AG04450 (cell line): ENCODE results near the gene SMIM10. TPM values are rescaled to one million over a fixed set of nuclear protein-coding genes. Genes with fewer than 3 reads are reported as not detected.

ENCODE experiments used
- CTCF ChIA-PET: fragments of 300-600, 350-600 bp; formaldehyde crosslinking; extraction: SDS; loops from one replicate; lab custom pipeline; 2022; ENCODE audit warnings: antibody characterized with exemption, inconsistent platforms; lab: Charles Lee
- POLR2A ChIA-PET: fragments of 350-600 bp; formaldehyde crosslinking; extraction: SDS; loops from one replicate; lab custom pipeline; 2021; ENCODE audit warnings: antibody characterized with exemption, inconsistent platforms; lab: Yijun Ruan, JAX
- DNase-seq: peaks from one replicate; pipeline ENCODE4 v3.0.0-alpha.2; 2011; ENCODE audit warnings: low read depth, low spot score
- H3K27ac ChIP-seq: one replicate; pipeline ENCODE4 v1.5.1; 2012; ENCODE audit warnings: low read depth, low read length, control low read depth
- H3K27me3 ChIP-seq: one replicate; pipeline ENCODE4 v1.6.0; 2012; ENCODE audit warnings: low read length; ENCODE audit not compliant: control insufficient read depth, insufficient read depth
- H3K4me3 ChIP-seq: 2 replicates; pipeline ENCODE4 v1.5.1; 2011; ENCODE audit warnings: mild to moderate bottlenecking, low read depth, low read length, control low read depth
- H3K9me3 ChIP-seq: 2 replicates; pipeline ENCODE4 v1.5.1; 2012; ENCODE audit warnings: low read length; ENCODE audit not compliant: control insufficient read depth, insufficient read depth
- CTCF ChIP-seq: IDR thresholded peaks from 2 replicates; pipeline ENCODE4 v1.5.1; 2011; ENCODE audit warnings: low read depth, low read length, control low read depth, inconsistent platforms
- polyA plus RNA-seq: library from polyadenylated mRNA; depleted of rRNA; stranded (reverse); fragments of >200 nt; gene quantifications from 2 replicates; pipeline ENCODE4 v1.2.3, GENCODE V29; 2011

SMIM10 gene
- polyA plus RNA-seq, 1 experiment = 10.7 TPM

- CTCF ChIA-PET = interaction anchor here (0.7 to 1.7 kb wide), 8 partner anchors 9 to 212 kb away, joined by 3 to 4 read pairs (median 3); partner anchors contain the start of gene SMIM10
- no peak overlapping the region for H3K27ac ChIP-seq
- H3K27me3 ChIP-seq = no peaks in the 10 kb centered on the region
- POLR2A ChIA-PET = no interaction called here
- H3K4me3 ChIP-seq = no peak overlapping the region
- peak; percentile 50 for TF ChIP-seq CTCF
- no peaks in the 10 kb centered on the region for H3K9me3 ChIP-seq
- no peak for DNase-seq
Observed at GRCh38 chrX:134999469-134999868, 8.7 kb downstream of the SMIM10 start.

GRCh38 chrX:135000516-135000915, 9.7 kb downstream of the SMIM10 start:
- CTCF ChIA-PET = interaction anchor here (0.8 to 1.7 kb wide), 6 partner anchors 10 to 194 kb away, joined by 3 to 4 read pairs (median 3); partner anchors contain the start of gene SMIM10
- POLR2A ChIA-PET = no interaction called here
- no peak overlapping the region for H3K4me3 ChIP-seq
- no peak for DNase-seq
- H3K9me3 ChIP-seq = no peaks in the 10 kb centered on the region
- no peak for TF ChIP-seq CTCF
- H3K27ac ChIP-seq = peak overlapping the region; percentile 57
- H3K27me3 ChIP-seq = no peaks in the 10 kb centered on the region

- DNase-seq = peak; percentile 78
- Histone ChIP-seq H3K9me3 (no peaks in the 10 kb centered on the region), H3K4me3 (peak overlapping the region; percentile 68), H3K27ac (peak overlapping the region; percentile 70), H3K27me3 (no peaks in the 10 kb centered on the region)
- TF ChIP-seq CTCF = no peak
- ChIA-PET POLR2A (interaction anchor here (0.5 to 1.0 kb wide), 2 partner anchors 18 to 502 kb away, joined by 4 read pairs; partner anchors contain the start of gene RTL8B), CTCF (no interaction called here)
Observed at GRCh38 chrX:135003876-135004623, 13.3 kb downstream of the SMIM10 start.

- H3K4me3 ChIP-seq = no peak overlapping the region
- TF ChIP-seq CTCF = no peak
- CTCF ChIA-PET = no interaction called here
- no peaks in the 10 kb centered on the region for H3K9me3 ChIP-seq
- no peaks in the 10 kb centered on the region for H3K27me3 ChIP-seq
- H3K27ac ChIP-seq = no peak overlapping the region
- POLR2A ChIA-PET = no interaction called here
- DNase-seq = no peak
Observed at GRCh38 chrX:135006187-135006586, 15.4 kb downstream of the SMIM10 start.

GRCh38 chrX:135009057-135009610, 18.3 kb downstream of the SMIM10 start:
- no peaks in the 10 kb centered on the region for H3K27me3 ChIP-seq
- ChIA-PET POLR2A (interaction anchor here (0.5 kb wide), 1 partner anchor 599 kb away, joined by 5 read pairs; no protein-coding TSS in a partner anchor), CTCF (no interaction called here)
- DNase-seq = no peak
- H3K27ac ChIP-seq = no peak overlapping the region
- TF ChIP-seq CTCF = no peak
- H3K4me3 ChIP-seq = no peak overlapping the region
- H3K9me3 ChIP-seq = no peaks in the 10 kb centered on the region
